ENCODE results near the gene GNE. TPM values are rescaled to one million over a fixed set of nuclear protein-coding genes. Genes with fewer than 3 reads are reported as not detected.
"Not testable (repeated sequence)": the region's sequence is repeated elsewhere in the genome, so short reads cannot be mapped to it uniquely, and the experiment has no call there.

Gene GNE
- total and polyA plus RNA-seq, 7 experiments from 2014 or later, result 6.4 to 18.5 (median 13.1) TPM

GRCh38 chr9:36250079-36250478 lies 8.2 kb downstream of the GNE start:
- H3K9me3 ChIP-seq (ENCODE audit: control insufficient read depth in 2 of 3, low read length in 3 of 3), result no peaks in the 10 kb centered on the region
- peak overlapping the region in 2 of 9 donors; percentile 0 to 4 for H3K27ac Mint-ChIP-seq

DNA sequence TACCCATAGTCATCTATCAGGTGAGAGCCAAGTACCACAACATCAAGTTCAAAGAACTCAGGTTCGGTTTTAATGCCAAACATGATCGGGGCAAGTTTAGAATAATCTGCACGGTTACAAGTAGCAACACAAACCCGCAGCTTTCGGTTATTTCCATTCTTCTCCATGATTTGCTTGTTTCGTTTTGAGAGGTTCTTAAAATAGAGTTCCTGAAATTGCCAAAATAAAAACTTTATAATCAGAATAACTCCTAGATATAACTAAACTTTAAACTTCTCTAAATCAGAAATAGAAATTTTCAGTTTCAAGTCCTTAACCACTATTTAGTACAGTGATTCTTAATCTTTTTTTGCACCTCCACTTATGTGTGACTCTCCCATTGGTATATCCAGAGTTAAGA lies 9.1 kb downstream of the GNE start:
- Histone ChIP-seq H3K27ac (ENCODE audit: low read depth, low read length) (no peak overlapping the region), H3K4me1 (ENCODE audit: control insufficient read depth in 2 of 2, insufficient read depth in 2 of 2, low read length in 2 of 2) (no peaks in the 10 kb centered on the region), H3K36me3 (ENCODE audit: control insufficient read depth in 2 of 3, insufficient read depth in 3 of 3, low read length in 3 of 3) (peaks cover 0 to 11% (median 10%) of the 10 kb centered on the region in 3 experiments), H3K27me3 (ENCODE audit: control insufficient read depth in 2 of 2, insufficient read depth in 2 of 2, low read length in 2 of 2) (no peaks in the 10 kb centered on the region), H3K9me3 (ENCODE audit: control insufficient read depth in 2 of 3, low read length in 3 of 3) (no peaks in the 10 kb centered on the region), H3K4me3 (ENCODE audit: low read length) (no peak overlapping the region)
- H3K27me3 Mint-ChIP-seq, result no peaks in the 10 kb centered on the region
- peaks cover 0 to 13% (median 10%) of the 10 kb centered on the region in 5 donors for H3K36me3 Mint-ChIP-seq
- POLR2A ChIA-PET, result interaction anchor here (0.6 to 1.2 kb wide), 3 partner anchors 13 to 239 kb away, joined by 3 to 7 read pairs (median 3); no protein-coding TSS in a partner anchor
- CTCF ChIA-PET, result interaction anchor here (1.2 to 5.6 kb wide), 3 partner anchors 76 to 83 kb away, joined by 3 to 45 read pairs (median 4); no protein-coding TSS in a partner anchor
- peaks cover 0 to 1% (median 0%) of the 10 kb centered on the region in 11 donors for H3K9me3 Mint-ChIP-seq
- H3K4me3 Mint-ChIP-seq, result no peak overlapping the region
- intact Hi-C loops (cut with micrococcal nuclease), result loop anchor here in 1 of 2 donors (2.0 kb wide), 2 partner anchors 158 to 306 kb away; no protein-coding TSS in a partner anchor
- peak overlapping the region in 1 of 9 donors; percentile 42 for H3K27ac Mint-ChIP-seq
- ATAC-seq, result no peak
- H3K4me1 Mint-ChIP-seq, result peaks cover 10 to 25% (median 15%) of the 10 kb centered on the region in 7 donors
- DNase-seq, result no peak

More at GRCh38 chr9:36250079-36250478, 8.2 kb downstream of the GNE start:
- ATAC-seq (no peak), DNase-seq (no peak)
- intact Hi-C loops (cut with micrococcal nuclease), result no loop called here
- Mint-ChIP-seq H3K27me3 (no peaks in the 10 kb centered on the region), H3K36me3 (peaks cover 0 to 13% (median 9%) of the 10 kb centered on the region in 5 donors), H3K4me1 (peaks cover 10 to 25% (median 15%) of the 10 kb centered on the region in 7 donors), H3K4me3 (no peak overlapping the region), H3K9me3 (peaks cover 0 to 1% (median 0%) of the 10 kb centered on the region in 11 donors)
- H3K4me1 ChIP-seq (ENCODE audit: control insufficient read depth in 2 of 2, insufficient read depth in 2 of 2, low read length in 2 of 2), result no peaks in the 10 kb centered on the region
- H3K36me3 ChIP-seq (ENCODE audit: control insufficient read depth in 2 of 3, insufficient read depth in 3 of 3, low read length in 3 of 3), result peaks cover 0 to 10% (median 10%) of the 10 kb centered on the region in 3 experiments
- H3K27me3 ChIP-seq (ENCODE audit: control insufficient read depth in 2 of 2, insufficient read depth in 2 of 2, low read length in 2 of 2), result no peaks in the 10 kb centered on the region
- H3K27ac ChIP-seq (ENCODE audit: low read depth, low read length), result no peak overlapping the region
- ChIA-PET POLR2A (no interaction called here), CTCF (interaction anchor here (0.6 to 5.6 kb wide), 6 partner anchors 76 to 479 kb away, joined by 3 to 45 read pairs (median 3); no protein-coding TSS in a partner anchor)
- H3K4me3 ChIP-seq (ENCODE audit: low read length), result no peak overlapping the region

DNA sequence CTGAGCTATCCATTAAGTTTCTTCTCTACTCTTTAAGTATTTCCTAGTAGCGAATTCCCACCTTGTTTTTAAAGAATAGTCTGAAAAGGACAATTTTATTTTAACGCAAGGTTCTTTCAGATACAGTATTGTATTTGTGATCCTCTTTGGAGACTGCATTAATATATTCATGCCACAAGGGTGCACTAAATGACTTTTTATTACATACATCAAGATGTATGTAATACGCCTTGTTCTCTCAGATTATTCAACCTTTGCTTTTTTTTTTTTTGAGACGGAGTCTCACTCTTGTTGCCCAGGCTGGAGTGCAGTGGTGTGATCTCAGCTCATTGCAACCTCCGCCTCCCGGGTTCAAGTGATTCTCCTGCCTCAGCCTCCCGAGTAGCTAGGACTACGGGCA lies 10.2 kb downstream of the GNE start:
- Mint-ChIP-seq H3K36me3 (peaks cover 0 to 17% (median 12%) of the 10 kb centered on the region in 5 donors), H3K4me1 (peaks cover 10 to 25% (median 15%) of the 10 kb centered on the region in 7 donors), H3K27ac (peak overlapping the region in 2 of 9 donors; percentile 43 to 72)
- ChIA-PET POLR2A (interaction anchor here (1.2 kb wide), 1 partner anchor 240 kb away, joined by 3 read pairs; no protein-coding TSS in a partner anchor), CTCF (interaction anchor here (1.6 to 5.6 kb wide), 4 partner anchors 19 to 84 kb away, joined by 7 to 45 read pairs (median 8); no protein-coding TSS in a partner anchor)
- H3K27ac ChIP-seq (ENCODE audit: low read depth, low read length); H3K27me3 ChIP-seq (ENCODE audit: control insufficient read depth in 2 of 2, insufficient read depth in 2 of 2, low read length in 2 of 2); H3K9me3 Mint-ChIP-seq; H3K9me3 ChIP-seq (ENCODE audit: control insufficient read depth in 2 of 3, low read length in 3 of 3); H3K4me3 Mint-ChIP-seq; H3K27me3 Mint-ChIP-seq; H3K4me1 ChIP-seq (ENCODE audit: control insufficient read depth in 2 of 2, insufficient read depth in 2 of 2, low read length in 2 of 2); H3K4me3 ChIP-seq (ENCODE audit: low read length): not testable (repeated sequence)
- ATAC-seq (peak; percentile 90), DNase-seq (peak in 7 of 9 donors; percentile 10 to 59 (median 37))
- H3K36me3 ChIP-seq (ENCODE audit: control insufficient read depth in 2 of 3, insufficient read depth in 3 of 3, low read length in 3 of 3), result peaks cover 0 to 16% (median 10%) of the 10 kb centered on the region in 3 experiments
- intact Hi-C loops (cut with micrococcal nuclease), result loop anchor here (1.0 to 2.0 kb wide), 3 partner anchors 81 to 307 kb away; no protein-coding TSS in a partner anchor

GRCh38 chr9:36247356-36247755 lies 10.9 kb downstream of the GNE start:
- Mint-ChIP-seq H3K4me1 (peaks cover 10 to 25% (median 15%) of the 10 kb centered on the region in 7 donors), H3K4me3 (no peak overlapping the region), H3K27me3 (no peaks in the 10 kb centered on the region), H3K27ac (no peak overlapping the region), H3K36me3 (peaks cover 0 to 17% (median 13%) of the 10 kb centered on the region in 5 donors), H3K9me3 (peaks cover 0 to 1% (median 0%) of the 10 kb centered on the region in 11 donors)
- Histone ChIP-seq H3K9me3 (ENCODE audit: control insufficient read depth in 2 of 3, low read length in 3 of 3) (no peaks in the 10 kb centered on the region), H3K36me3 (ENCODE audit: control insufficient read depth in 2 of 3, insufficient read depth in 3 of 3, low read length in 3 of 3) (peaks cover 0 to 16% (median 10%) of the 10 kb centered on the region in 3 experiments), H3K27ac (ENCODE audit: low read depth, low read length) (no peak overlapping the region), H3K4me1 (ENCODE audit: control insufficient read depth in 2 of 2, insufficient read depth in 2 of 2, low read length in 2 of 2) (no peaks in the 10 kb centered on the region), H3K27me3 (ENCODE audit: control insufficient read depth in 2 of 2, insufficient read depth in 2 of 2, low read length in 2 of 2) (no peaks in the 10 kb centered on the region), H3K4me3 (ENCODE audit: low read length) (no peak overlapping the region)
- intact Hi-C loops (cut with micrococcal nuclease), result no loop called here
- POLR2A ChIA-PET, result no interaction called here
- CTCF ChIA-PET, result interaction anchor here (1.6 to 5.6 kb wide), 4 partner anchors 19 to 85 kb away, joined by 7 to 45 read pairs (median 8); no protein-coding TSS in a partner anchor
- DNase-seq (no peak), ATAC-seq (no peak)

DNA sequence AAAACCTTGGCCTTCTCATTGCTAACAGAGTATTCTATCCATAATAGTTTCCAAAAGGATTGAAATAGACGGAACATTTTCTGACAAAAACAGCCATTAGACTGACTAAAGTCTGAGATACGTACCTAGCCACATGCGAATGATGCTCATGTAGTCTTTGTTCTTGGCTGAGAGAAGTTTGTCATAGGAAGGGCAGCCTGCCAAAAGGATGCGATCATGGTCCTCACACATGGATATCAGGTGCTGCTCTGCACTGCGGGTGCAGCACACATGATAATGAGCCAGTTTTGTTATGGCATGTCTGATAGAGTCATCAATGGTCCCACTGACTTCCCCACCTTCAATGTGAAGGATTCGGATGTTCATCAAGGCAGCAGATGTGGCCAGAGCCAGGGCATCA lies 12.3 kb downstream of the GNE start:
- peaks cover 0 to 18% (median 13%) of the 10 kb centered on the region in 5 donors for H3K36me3 Mint-ChIP-seq

GRCh38 chr9:36239675-36240074 lies 18.6 kb downstream of the GNE start:
- H3K4me1 Mint-ChIP-seq; CTCF ChIA-PET; DNase-seq; H3K9me3 Mint-ChIP-seq; H3K4me3 Mint-ChIP-seq; H3K27ac ChIP-seq (ENCODE audit: low read depth, low read length); H3K4me1 ChIP-seq (ENCODE audit: control insufficient read depth in 2 of 2, insufficient read depth in 2 of 2, low read length in 2 of 2); H3K27me3 Mint-ChIP-seq; H3K9me3 ChIP-seq (ENCODE audit: control insufficient read depth in 2 of 3, low read length in 3 of 3); H3K27ac Mint-ChIP-seq; H3K27me3 ChIP-seq (ENCODE audit: control insufficient read depth in 2 of 2, insufficient read depth in 2 of 2, low read length in 2 of 2); ATAC-seq; H3K4me3 ChIP-seq (ENCODE audit: low read length): not testable (repeated sequence)
- POLR2A ChIA-PET, result interaction anchor here (0.7 kb wide), 1 partner anchor 24 kb away, joined by 3 read pairs; no protein-coding TSS in a partner anchor
- intact Hi-C loops (cut with micrococcal nuclease), result loop anchor here in 1 of 2 donors (5.0 kb wide), 1 partner anchor 47 kb away; the partner anchor contains the start of gene CLTA
- peaks cover 0 to 34% (median 17%) of the 10 kb centered on the region in 5 donors for H3K36me3 Mint-ChIP-seq
- H3K36me3 ChIP-seq (ENCODE audit: control insufficient read depth in 2 of 3, insufficient read depth in 3 of 3, low read length in 3 of 3), result peaks cover 0 to 17% (median 0%) of the 10 kb centered on the region in 3 experiments

More for the DNA sequence above, 12.3 kb downstream of the GNE start:
- H3K9me3 ChIP-seq (ENCODE audit: control insufficient read depth in 2 of 3, low read length in 3 of 3), result no peaks in the 10 kb centered on the region
- H3K27me3 ChIP-seq (ENCODE audit: control insufficient read depth in 2 of 2, insufficient read depth in 2 of 2, low read length in 2 of 2), result no peaks in the 10 kb centered on the region
- H3K36me3 ChIP-seq (ENCODE audit: control insufficient read depth in 2 of 3, insufficient read depth in 3 of 3, low read length in 3 of 3), result peaks cover 0 to 22% (median 10%) of the 10 kb centered on the region in 3 experiments
- peak overlapping the region in 1 of 9 donors; percentile 36 for H3K27ac Mint-ChIP-seq
- ChIA-PET CTCF (no interaction called here), POLR2A (no interaction called here)
- H3K4me3 Mint-ChIP-seq, result no peak overlapping the region
- no peaks in the 10 kb centered on the region for H3K27me3 Mint-ChIP-seq
- DNase-seq (no peak), ATAC-seq (no peak)
- no peak overlapping the region for H3K27ac ChIP-seq (ENCODE audit: low read depth, low read length)
- intact Hi-C loops (cut with micrococcal nuclease), result no loop called here
- H3K4me3 ChIP-seq (ENCODE audit: low read length), result no peak overlapping the region
- no peaks in the 10 kb centered on the region for H3K4me1 ChIP-seq (ENCODE audit: control insufficient read depth in 2 of 2, insufficient read depth in 2 of 2, low read length in 2 of 2)
- H3K4me1 Mint-ChIP-seq, result peaks cover 7 to 15% (median 11%) of the 10 kb centered on the region in 7 donors
- H3K9me3 Mint-ChIP-seq, result peaks cover 0 to 1% (median 0%) of the 10 kb centered on the region in 11 donors

Measured in naive thymus-derived CD4-positive, alpha-beta T cell (primary cell).